Dermis microvascular lymphatic vessel endothelial cell (primary cell): ENCODE measurements around the gene SLC24A3. TPM values are rescaled to one million over a fixed set of nuclear protein-coding genes. Genes with fewer than 3 reads are reported as not detected.

ENCODE experiments used
- DNase-seq, 2 donors: peaks; one replicate each; pipeline versions ENCODE4 v3.0.0 to v3.0.0-alpha.2; 2010; ENCODE audit warnings: low read depth in 2 of 2
- total RNA-seq: library from RNA; depleted of rRNA; stranded (reverse); fragments of >200 nt; gene quantifications from 2 replicates; pipeline ENCODE4 v1.2.1, GENCODE V29; 2014

SLC24A3 gene
- total RNA-seq, 1 donor from 2014 or later = under 0.01 TPM

DNA sequence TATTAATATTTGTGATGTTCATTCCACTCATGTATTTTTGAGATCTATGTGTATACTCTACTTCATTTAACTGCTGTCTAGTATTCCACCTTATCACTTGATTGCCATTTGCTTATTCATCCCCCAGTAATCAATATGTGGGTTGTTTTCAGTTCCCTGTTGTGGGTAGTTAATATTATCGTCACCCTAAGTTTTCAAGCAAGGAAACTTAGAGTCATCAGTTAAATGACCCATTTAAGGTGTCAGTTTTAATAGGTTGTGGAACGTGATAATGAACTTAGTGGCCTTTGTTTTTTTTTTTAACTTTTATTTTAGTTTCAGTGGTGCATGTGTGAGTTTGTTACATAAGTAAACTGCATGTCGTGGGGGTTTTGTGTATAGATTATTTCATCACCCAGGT, 90.3 kb downstream of the SLC24A3 start:
- DNase-seq = no peak

DNA sequence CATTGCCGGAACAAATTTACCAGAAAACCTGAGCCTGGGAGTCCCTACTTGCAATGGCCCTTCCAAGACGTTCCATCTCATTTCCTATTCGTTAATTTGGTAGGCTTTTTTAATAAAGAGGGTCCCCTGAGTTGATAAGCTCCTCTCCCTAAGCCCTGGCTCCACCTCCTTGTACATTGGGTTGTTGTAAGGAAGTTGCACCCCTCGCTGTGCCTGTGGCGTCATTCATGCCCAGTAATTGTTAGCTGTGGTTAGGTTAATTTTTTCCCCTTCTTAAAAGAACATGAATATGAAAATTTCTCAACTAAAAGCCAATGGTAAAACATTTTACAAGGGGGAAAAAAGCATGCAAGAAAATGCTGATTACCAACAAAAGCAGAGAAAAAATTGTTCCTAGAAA, 91.9 kb downstream of the SLC24A3 start:
- DNase-seq = no peak

DNA sequence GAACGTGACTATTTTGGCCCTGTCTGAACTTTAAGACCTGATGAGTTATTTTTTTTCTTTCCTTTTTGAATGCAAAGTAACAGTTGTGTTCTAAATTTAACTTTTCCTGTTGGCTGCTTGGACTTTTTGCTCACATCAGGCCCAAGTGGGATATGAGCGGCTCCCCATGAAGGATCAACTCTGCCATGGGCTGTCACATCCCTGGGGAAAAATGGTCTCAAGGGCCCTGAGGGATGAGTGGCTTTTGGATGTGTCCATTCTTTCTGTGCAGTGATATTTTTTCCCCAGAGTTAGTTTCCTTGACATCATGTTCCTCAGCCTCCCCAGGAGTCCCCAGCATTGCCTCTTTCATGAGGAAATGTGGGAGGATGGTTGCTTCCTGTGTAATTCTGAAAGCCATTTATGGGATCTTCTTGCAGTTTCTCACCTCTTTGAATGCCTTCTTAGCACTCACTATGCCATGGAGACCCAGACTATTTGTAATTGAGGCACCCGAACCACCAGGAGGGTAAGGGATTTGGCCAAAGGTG, 92.5 kb downstream of the SLC24A3 start:
- no peak for DNase-seq

DNA sequence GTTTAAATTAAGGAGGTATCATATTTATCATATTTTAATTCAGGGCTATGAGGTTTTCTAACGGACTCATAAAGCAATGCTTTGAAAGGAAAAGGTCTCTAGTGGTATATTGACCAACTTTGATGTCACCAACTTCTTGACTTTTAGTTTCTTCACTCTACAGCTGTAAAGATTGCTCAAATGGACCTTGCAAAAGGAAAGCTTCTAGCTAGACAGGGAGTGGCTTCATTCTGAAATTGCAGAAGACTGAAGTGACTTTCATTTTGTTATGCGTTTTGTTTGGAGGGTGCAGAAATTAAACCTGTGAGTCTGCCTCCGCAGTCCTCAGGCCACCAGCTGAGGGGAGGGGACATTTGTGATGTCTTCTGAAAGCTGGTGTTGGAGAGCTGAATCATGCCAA, 95.7 kb downstream of the SLC24A3 start:
- DNase-seq = no peak

DNA sequence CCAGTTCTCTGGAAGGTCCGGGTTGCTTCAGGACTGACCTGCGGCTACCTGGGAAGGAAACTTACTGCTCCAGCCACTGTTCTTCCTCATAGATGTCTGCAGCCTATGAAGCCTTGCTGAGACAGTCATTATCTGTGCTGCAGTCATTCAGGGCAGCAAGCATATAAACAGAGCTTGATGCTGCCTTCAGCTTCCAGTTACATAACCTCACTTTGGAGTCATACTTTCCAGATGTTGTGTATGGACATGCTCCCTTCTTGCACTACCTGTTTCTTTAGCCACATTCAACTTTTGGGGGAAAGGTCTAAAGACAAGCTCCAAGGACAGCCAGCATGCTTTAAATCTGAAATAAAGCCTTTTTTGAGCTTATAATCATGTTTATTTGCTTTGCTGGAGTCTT, 98.1 kb downstream of the SLC24A3 start:
- DNase-seq = no peak

DNA sequence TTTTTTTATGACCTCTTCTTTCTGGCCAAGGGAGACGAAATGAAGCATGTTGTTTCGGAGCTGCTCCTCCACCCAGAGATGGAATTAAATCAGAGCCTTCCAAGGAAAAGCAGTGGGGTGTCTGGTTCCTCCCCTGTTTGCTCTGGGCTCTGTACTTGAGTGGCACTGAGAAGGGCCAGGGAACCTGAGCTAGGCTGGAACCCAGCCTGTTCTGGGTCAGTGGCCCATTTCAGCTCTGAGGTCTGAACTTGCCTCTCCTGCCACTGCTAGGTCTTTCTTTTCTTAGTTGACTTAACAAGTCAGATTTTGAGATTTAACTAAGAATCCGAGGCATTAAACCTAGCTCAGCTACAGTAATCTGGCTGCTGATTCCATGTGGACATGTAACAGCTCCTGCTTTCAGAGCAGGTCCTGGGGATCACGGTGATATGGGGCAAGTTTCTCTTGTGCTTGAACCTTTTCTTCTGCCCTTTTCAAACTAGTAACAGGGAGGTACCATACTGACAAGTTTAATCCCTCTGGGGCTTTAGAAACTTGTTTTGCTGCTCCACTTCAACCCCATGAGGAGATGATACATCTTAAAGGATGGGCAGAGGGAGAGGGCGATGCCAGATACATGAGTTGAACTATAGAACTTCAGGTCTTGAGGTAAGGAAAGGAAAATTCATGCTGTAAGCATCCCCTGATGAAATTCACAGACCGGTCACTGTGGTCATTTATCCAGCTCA, 101.1 kb downstream of the SLC24A3 start:
- no peak for DNase-seq

DNA sequence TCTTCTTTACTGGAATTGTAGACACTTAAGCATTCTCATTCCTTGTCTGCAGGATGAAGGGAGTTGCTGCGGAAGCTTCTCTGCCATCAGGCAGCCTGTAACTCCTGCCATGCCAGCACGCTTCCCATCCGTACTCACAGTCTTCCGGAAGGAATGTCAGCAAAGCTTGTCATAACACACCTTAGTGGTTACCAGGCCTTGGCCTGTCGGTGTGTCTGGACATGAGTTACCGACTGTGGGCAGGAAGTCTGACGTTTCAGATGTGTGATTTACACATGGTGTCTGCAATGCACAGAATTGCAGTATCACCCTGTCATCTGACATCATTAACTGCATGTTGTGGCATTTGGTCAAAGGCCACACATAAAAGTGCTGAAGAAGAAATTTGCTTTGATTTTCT, 102.2 kb downstream of the SLC24A3 start:
- DNase-seq = no peak

DNA sequence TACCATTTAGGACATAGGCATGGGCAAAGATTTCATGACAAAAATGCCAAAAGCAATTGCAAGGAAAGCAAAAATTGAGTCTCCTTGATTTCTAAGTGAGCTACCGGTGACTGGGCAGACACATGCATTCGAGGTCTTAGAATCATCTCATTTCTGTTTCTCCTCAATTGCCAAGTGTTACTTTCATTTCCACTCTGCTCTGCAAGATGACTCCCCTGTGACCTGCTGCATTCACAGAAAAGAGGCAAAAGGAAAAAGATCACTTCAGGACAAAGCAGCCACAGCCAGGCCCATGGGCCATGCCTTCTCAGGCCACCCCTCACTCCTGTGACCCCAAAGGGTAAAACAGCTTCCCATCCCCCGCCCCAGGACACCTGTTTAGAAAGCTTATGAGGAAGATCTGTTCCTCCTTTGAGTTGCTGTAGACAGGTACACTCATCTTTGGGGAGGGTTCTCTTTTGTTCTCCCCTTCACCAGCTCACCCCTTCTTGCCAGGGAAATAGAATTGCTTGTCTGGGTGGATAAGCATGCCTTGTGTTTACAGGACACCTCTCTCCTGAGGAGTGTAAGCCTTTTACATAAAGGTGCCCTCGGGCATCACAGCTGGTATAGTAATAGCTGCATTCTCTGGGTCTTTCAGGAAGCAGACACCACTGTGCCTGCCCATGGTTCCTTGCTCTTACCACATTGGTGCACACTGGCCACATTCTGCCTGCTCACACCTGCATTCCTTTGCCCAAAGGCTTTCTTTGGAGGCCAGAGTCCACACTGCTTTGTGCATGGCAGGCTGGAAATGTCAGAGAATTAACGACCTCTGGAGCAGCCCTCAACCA, 105.0 kb downstream of the SLC24A3 start:
- DNase-seq = no peak

DNA sequence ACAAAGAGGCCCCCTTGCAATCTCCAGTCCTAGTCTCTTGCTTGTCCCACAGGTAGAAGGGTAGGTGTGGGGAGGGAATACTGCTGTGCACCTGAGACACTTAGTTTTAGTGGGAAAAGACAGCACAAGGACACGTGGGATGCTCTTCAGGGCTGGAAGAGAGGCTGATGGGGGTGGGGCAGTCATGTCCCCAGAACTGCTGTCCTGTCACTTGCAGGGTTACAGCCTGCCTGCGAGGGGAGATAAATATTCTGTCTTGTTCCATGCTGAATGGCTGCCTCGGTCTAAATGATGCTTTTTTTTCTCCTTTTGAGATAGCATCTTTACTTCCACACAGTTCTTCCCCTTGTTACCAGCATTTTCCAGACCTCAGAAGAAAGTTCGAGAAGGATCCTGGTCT, 106.2 kb downstream of the SLC24A3 start:
- DNase-seq = no peak

DNA sequence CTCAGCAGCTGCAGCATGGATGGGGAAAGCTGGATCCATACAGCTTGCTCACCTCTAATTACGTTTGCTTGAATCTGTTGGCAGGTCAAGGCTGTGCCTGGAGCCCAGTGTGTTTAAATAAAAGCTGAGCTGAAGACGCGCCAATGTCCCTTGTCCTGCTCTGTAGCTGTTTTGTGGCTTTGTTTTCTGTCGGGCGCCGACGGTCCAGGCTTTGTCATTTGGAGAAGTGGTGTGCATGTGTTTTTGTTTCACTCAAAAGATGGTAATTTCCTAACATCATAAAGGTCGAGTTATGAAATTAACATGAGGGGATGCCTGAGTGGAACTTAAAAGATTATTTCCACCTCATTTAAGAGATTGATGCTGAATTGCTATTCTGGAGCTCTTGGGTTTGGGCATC, 107.6 kb downstream of the SLC24A3 start:
- no peak for DNase-seq

DNA sequence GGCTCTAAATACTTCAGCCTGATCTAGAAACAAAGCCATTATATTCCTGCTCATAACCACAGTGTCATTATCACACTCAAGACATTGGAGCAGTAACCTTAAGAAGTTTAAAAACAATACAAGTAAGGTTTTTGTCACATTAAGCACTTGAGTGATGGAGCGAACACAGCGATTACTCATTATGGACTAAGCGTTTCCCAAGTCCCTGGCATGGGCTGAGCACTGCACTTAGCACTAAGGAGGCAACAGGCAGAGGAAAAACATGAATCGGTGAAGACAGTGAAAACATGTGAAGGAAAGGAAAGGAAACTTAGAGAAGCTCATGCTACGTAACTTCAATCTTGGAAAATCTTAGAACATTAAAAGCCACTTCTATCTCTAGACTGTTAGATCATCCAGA, 108.7 kb downstream of the SLC24A3 start:
- no peak for DNase-seq

DNA sequence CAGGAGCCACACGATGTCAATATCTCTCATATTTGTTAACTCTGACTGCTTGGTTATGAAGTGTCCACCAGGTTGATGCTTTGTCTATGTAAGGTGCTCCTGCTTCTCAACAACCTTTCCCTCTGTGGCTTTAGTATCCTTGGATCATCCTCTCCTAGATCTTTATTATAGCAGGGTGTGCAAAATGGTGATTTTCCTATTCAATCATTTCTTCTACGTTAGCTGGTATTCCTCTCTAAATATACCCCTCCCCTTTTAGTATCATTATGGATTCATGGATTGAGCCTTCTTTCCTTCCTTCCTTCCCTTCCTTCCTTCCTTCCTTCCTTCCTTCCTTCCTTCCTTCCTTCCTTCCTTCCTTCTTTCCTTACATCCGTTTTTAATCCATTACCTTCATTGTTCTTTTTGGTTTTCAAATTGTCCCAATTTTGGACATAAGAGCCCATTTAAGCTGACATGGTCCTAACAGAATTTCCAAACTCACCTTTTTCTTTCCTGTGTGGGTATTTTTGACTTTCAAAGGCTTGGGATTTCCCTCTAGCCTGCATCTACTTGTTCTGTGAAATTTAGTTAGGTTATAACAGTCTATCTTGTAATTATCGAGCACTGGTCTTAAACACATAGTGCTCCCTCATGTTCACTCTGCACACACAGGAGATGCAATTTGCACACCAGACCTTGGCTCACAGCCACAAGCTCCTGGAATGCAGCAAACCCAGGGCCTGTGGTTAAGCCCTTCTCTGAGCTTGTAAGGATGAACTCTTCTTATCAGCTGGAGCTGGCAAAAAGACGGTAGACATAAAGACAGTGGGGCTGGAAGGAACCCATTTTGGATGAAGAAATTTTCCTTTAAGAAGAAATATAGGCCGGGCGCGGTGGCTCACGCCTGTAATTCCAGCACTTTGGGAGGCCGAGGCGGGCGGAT, 109.9 kb downstream of the SLC24A3 start:
- DNase-seq = no peak

DNA sequence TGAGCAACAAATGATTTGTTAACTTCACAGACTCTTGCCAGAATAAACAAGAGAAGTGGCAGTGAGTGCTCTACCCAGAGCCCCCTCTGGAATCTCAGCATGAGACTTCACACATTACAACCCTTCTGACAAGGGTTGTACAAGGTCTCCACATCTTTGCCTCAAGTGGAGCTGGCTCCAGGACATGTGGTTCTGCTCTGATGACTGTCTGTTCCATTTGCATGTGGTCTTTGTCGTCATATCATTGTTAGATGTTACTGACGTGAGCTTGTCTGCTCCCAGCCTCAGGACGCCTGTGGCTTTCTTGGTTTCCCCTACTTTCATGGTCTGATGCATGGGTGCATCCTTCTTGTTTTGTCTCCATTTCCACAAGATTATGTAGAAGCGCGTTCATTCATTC, 115.0 kb downstream of the SLC24A3 start:
- no peak for DNase-seq

DNA sequence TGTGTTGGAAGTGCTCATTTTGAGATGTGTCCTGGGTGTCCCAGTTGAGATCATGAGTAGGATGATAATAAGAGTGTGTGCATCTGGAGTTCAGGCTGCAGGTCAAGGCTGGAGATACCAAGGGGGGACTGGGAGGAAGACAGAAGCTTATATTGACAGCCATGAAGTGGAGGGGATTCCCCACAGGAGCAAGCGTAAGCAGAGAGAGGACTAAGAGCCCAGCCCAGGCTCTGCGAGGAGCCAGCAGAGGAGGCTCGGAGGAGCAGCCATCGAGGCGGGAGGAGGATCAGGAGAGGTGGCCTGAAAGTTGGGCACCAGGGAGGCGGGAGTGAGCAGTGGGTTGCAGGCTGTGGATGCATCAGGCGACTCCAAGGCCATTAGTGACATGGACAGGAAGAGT, 116.2 kb downstream of the SLC24A3 start:
- no peak for DNase-seq

DNA sequence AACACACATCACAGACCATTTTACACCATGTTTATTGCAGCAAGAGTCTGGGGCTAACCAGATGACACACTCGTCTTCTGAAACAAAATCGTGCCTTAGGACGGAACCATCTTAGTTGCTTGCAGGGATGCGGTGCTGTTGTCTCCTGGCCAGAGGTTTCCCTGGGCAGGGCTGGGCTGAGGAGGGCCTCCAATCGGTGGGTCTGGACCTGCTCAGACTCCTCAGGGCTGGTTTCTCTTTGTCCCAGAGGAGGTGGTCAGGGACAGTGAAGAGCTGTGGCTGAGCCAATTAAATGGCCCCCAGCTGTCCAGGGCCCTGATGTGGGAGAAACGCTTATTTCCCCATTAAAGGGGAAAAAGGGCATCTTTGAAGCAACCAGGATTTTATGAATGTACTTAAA, 117.6 kb downstream of the SLC24A3 start:
- DNase-seq = no peak

DNA sequence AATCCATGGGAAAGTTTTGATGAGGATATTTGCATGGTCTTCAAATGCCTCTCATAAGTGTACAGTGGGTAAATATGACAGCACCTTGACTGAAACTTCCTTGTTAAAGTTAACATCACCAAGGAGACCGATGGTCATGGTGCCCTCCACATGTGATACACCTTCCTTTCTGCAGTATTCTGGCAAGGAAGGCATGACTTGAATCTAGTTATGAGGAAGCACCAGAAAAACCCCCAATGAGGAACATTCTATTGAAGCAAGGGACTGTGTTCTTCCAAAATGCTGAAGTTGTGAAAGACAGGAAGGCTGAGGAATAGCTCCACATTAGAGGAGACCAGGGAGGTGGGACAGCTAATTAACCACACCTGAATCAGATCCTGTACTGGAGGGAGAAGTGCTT, 118.3 kb downstream of the SLC24A3 start:
- DNase-seq = no peak

DNA sequence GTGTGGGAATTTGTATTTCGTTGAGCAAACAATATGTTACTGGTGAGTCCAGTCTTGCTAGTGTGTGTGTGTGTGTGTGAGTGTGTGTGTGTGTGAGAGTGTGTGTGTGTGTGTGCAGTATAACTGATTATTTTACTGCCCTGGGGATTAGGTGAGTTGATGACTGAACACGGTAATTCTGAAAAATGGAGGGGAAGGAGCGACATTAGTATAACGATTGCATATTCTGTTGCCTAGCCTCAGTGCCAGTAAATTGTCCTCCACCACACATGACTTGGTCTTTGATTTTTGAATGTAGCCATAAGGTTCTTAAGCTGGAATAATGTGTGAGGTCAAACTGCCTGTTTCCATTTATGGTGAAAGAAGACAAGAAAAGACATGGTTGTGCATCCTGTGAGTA, 121.1 kb downstream of the SLC24A3 start:
- DNase-seq = no peak

DNA sequence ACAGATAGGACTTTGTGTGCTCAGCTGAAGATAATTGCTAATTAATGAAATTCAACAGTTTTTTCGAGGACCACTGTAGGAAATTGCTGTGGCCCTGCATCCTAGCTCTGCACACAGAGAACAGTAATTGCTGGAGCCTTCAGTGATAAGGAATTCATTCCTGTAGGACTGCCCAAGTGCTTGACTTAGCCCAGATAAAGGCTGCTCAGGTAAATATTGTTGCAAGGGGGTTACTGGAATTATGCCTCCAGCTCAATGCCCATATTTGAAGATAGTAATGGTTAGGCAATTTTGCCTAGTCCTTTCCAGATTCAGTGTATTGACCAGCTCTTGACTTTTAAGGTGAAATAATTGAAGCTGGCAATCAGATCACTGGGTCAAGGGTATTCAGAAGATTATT, 122.9 kb downstream of the SLC24A3 start:
- no peak for DNase-seq

DNA sequence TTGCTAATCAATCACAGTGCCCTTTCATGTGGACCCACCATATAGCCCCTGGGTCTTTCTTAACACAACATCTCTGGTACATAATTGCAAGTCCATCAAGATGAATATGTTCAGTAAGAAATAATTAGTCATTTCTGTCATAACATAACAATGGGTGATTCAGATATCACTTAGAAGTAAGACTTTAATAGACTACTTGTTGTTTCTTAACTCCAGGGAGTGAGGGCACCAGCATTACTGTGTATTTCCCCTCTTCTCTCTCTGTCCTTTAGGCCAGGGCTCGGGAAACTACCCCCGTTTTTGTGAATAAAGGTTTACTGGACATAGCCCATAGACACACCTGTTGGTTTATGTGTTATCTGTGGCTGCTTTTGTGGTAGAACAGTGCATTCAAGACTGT, 123.5 kb downstream of the SLC24A3 start:
- DNase-seq = no peak

DNA sequence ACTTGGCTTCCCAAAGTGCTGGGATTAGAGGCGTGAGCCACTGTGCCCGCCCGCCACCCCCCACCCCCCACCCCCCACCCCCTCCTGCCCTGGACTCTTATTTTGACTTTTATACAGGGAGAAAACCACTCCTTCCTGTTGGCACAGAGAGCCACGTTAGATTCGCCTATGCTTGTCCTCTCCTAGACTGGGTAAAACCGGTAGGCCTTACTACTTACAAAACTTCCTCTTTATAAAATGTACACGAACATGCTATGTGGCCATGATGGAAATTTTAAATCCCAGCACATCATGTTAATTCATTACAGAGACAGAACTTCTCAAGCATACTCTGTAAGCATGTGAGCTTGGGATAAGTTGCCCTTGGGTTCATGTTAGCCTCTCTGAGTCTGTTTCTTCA, 124.2 kb downstream of the SLC24A3 start:
- DNase-seq = no peak

DNA sequence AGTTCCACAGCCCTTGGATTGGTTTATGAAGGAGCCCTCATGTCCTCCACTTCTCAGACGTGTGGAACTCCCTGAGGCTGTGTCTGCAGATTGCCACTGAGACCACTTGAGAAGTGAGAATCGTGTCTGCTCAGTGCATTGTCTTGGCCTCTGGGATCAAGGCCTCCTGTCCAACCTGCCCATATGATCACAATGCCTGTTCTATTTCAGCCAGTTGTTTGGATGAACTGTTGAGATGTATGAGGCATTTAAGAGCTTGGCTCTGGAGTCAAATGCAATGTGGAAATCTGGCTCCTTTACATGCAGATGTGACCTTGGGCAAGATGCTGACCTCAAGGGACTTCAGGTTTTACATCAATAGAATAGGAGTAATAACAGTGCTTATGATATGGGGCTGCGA, 125.9 kb downstream of the SLC24A3 start:
- DNase-seq = no peak

DNA sequence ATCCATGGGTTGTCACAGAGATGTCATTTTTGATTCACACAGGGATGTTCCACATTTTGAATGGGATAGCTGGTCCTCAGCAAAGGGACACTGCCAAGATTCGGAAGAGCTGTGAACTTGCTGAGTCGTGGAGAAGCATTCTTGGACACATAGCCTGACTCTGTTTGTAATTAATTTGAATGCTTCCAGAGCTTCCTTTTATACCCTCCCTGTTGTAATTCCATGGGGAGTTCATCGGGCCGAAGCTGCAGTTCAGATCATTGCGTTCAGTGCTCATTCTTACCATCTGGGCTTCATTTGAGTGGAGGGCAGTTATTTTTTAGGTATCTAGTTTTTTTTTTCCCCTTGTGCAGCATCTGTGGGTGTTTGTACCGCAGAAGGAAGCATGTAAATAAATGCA, 126.5 kb downstream of the SLC24A3 start:
- DNase-seq = no peak
